Measurements from ENCODE around the gene CACNA1S. TPM values are rescaled to one million over a fixed set of nuclear protein-coding genes. Genes with fewer than 3 reads are reported as not detected.

The CACNA1S gene
- total RNA-seq, 1 experiment from 2014 or later = not detected

- ChIA-PET POLR2A (ENCODE audit: low non-redundant PET) (no interaction called here), CTCF (no interaction called here)
- Histone ChIP-seq H3K36me3 (ENCODE audit: insufficient read depth, low read length, poor library complexity, severe bottlenecking) (peaks cover 55% of the 10 kb centered on the region), H3K27me3 (replicated peaks; ENCODE audit: insufficient read depth, low read depth, low read length, poor library complexity) (no peaks in the 10 kb centered on the region), H3K27ac (ENCODE audit: low read depth, low read length, poor library complexity, severe bottlenecking) (no peak overlapping the region), H3K9me3 (ENCODE audit: low read depth, low read length, poor library complexity, severe bottlenecking) (no peaks in the 10 kb centered on the region), H3K4me1 (ENCODE audit: insufficient read depth, low read length, poor library complexity, severe bottlenecking) (peaks cover 5% of the 10 kb centered on the region), H3K4me3 (ENCODE audit: low read depth, low read length, poor library complexity, severe bottlenecking) (no peak overlapping the region)
- no TSS peak for BruUV-seq (replicated peaks)
- TF ChIP-seq, protein P1, sequence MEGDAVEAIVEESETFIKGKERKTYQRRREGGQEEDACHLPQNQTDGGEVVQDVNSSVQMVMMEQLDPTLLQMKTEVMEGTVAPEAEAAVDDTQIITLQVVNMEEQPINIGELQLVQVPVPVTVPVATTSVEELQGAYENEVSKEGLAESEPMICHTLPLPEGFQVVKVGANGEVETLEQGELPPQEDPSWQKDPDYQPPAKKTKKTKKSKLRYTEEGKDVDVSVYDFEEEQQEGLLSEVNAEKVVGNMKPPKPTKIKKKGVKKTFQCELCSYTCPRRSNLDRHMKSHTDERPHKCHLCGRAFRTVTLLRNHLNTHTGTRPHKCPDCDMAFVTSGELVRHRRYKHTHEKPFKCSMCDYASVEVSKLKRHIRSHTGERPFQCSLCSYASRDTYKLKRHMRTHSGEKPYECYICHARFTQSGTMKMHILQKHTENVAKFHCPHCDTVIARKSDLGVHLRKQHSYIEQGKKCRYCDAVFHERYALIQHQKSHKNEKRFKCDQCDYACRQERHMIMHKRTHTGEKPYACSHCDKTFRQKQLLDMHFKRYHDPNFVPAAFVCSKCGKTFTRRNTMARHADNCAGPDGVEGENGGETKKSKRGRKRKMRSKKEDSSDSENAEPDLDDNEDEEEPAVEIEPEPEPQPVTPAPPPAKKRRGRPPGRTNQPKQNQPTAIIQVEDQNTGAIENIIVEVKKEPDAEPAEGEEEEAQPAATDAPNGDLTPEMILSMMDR (conservative IDR thresholded peaks at IDR 0.05; ENCODE audit: low read depth, low read length) = no peak
- no peak for TF ChIP-seq EZH2 (IDR thresholded peaks at IDR 0.05; ENCODE audit: borderline replicate concordance, low read depth, low read length, poor library complexity, severe bottlenecking)
- DNase-seq (ENCODE audit: low spot score) = no peak
- intact Hi-C loops (cut with micrococcal nuclease; ENCODE audit: unreplicated experiment) = no loop called here
Observed at GRCh38 chr1:201142011-201142848, 30.0 kb upstream of the CACNA1S start.

DNA sequence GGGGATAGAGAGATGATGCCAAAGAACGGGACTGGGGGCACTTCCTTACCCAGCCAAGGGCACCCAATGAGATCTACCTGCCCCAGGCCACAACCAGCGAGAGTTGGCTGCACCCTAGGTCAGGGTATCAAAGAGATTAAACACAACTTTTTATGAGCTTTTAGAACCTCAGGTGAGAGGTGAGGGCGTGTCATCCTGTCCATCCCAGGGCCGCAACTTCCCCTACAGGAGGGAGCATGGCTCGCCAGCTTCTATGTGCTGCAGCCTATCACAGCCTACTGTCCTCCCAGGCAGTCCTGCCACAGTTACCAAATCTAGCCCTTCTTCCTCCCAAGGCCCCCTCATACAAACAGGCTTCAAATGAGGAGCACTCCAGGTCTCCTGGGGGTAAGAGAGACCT is 29.2 kb upstream of the CACNA1S start:
- Histone ChIP-seq H3K9me3 (ENCODE audit: low read depth, low read length, poor library complexity, severe bottlenecking) (no peaks in the 10 kb centered on the region), H3K27ac (ENCODE audit: low read depth, low read length, poor library complexity, severe bottlenecking) (no peak overlapping the region), H3K4me3 (ENCODE audit: low read depth, low read length, poor library complexity, severe bottlenecking) (no peak overlapping the region), H3K36me3 (ENCODE audit: insufficient read depth, low read length, poor library complexity, severe bottlenecking) (peaks cover 46% of the 10 kb centered on the region), H3K4me1 (ENCODE audit: insufficient read depth, low read length, poor library complexity, severe bottlenecking) (peaks cover 5% of the 10 kb centered on the region), H3K27me3 (replicated peaks; ENCODE audit: insufficient read depth, low read depth, low read length, poor library complexity) (no peaks in the 10 kb centered on the region)
- TF ChIP-seq EZH2 (IDR thresholded peaks at IDR 0.05; ENCODE audit: borderline replicate concordance, low read depth, low read length, poor library complexity, severe bottlenecking) = no peak
- TF ChIP-seq, protein P1 (conservative IDR thresholded peaks at IDR 0.05; ENCODE audit: low read depth, low read length) = no peak
- intact Hi-C loops (cut with micrococcal nuclease; ENCODE audit: unreplicated experiment) = no loop called here
- BruUV-seq (replicated peaks) = no TSS peak
- DNase-seq (ENCODE audit: low spot score) = no peak
- ChIA-PET CTCF (no interaction called here), POLR2A (ENCODE audit: low non-redundant PET) (no interaction called here)

- Histone ChIP-seq H3K36me3 (ENCODE audit: insufficient read depth, low read length, poor library complexity, severe bottlenecking) (peaks cover 41% of the 10 kb centered on the region), H3K27ac (ENCODE audit: low read depth, low read length, poor library complexity, severe bottlenecking) (no peak overlapping the region), H3K4me3 (ENCODE audit: low read depth, low read length, poor library complexity, severe bottlenecking) (no peak overlapping the region), H3K9me3 (ENCODE audit: low read depth, low read length, poor library complexity, severe bottlenecking) (no peaks in the 10 kb centered on the region), H3K27me3 (replicated peaks; ENCODE audit: insufficient read depth, low read depth, low read length, poor library complexity) (no peaks in the 10 kb centered on the region), H3K4me1 (ENCODE audit: insufficient read depth, low read length, poor library complexity, severe bottlenecking) (peaks cover 5% of the 10 kb centered on the region)
- TF ChIP-seq, protein P1 (conservative IDR thresholded peaks at IDR 0.05; ENCODE audit: low read depth, low read length) = no peak
- no peak for TF ChIP-seq EZH2 (IDR thresholded peaks at IDR 0.05; ENCODE audit: borderline replicate concordance, low read depth, low read length, poor library complexity, severe bottlenecking)
- ChIA-PET POLR2A (ENCODE audit: low non-redundant PET) (no interaction called here), CTCF (no interaction called here)
- intact Hi-C loops (cut with micrococcal nuclease; ENCODE audit: unreplicated experiment) = no loop called here
- no peak for DNase-seq (ENCODE audit: low spot score)
- no TSS peak for BruUV-seq (replicated peaks)
Observed at GRCh38 chr1:201140941-201141260, 28.7 kb upstream of the CACNA1S start.

Measured in A673 (cell line).